ENCODE results near the gene TGOLN2. TPM values are rescaled to one million over a fixed set of nuclear protein-coding genes. Genes with fewer than 3 reads are reported as not detected.
"Not testable (repeated sequence)": the region's sequence is repeated elsewhere in the genome, so short reads cannot be mapped to it uniquely, and the experiment has no call there.

TGOLN2 gene
- total RNA-seq, 2 experiments from 2014 or later = 76.9 to 78.6 TPM

- intact Hi-C loops (cut with micrococcal nuclease; ENCODE audit: unreplicated experiment) = loop anchor here (1.0 kb wide), 1 partner anchor 26 kb away; no protein-coding TSS in a partner anchor
Observed at GRCh38 chr2:85353876-85354285, 26.1 kb upstream of the TGOLN2 start.

DNA sequence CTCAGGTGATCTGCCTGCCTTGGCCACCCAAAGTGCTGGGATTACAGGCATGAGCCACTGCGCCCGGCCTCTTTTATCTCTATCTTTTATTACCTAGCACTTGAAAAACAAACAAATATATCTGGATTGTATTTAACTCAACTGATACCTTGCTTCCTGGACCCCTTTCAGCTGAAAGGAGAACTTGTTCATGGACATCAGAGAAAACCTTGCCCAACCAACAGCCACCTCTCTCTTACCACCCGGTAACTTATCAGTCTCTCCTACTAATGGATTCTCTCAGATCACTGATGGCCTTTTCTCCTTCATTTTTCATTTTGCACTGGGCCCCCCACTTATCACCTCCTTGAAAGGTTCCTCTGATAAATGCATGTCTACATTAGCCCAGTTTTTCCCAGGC is 19.8 kb upstream of the TGOLN2 start:
- DNase-seq (ENCODE audit: low spot score) = no peak
- BruUV-seq (replicated peaks) = no TSS peak
- TF ChIP-seq EZH2phosphoT487 (IDR thresholded peaks at IDR 0.05; ENCODE audit: borderline replicate concordance, low read depth, low read length) (no peak), CTCF (conservative IDR thresholded peaks at IDR 0.05; ENCODE audit: low read length) (no peak)
- no peaks in the 10 kb centered on the region for H3K79me2 ChIP-seq (ENCODE audit: insufficient read depth, low read depth, low read length)
- H3K4me1 ChIP-seq (ENCODE audit: insufficient read depth, low read length, poor library complexity, severe bottlenecking) = peaks cover 1% of the 10 kb centered on the region
- POLR2A ChIA-PET = no interaction called here
- H2AFZ ChIP-seq (ENCODE audit: low read length) = no peak overlapping the region
- no peaks in the 10 kb centered on the region for H3K9me3 ChIP-seq (ENCODE audit: low read length)
- H3K27ac ChIP-seq (ENCODE audit: low read depth, low read length, poor library complexity, severe bottlenecking) = no peak overlapping the region
- no peaks in the 10 kb centered on the region for H4K20me1 ChIP-seq (ENCODE audit: insufficient read depth, low read length)
- H3K36me3 ChIP-seq (ENCODE audit: insufficient read depth, low read length) = peaks cover 40% of the 10 kb centered on the region; the same call in 1 of the 2 replicates
- H3K9me2 ChIP-seq (ENCODE audit: insufficient read depth, low read length) = no peaks in the 10 kb centered on the region
- intact Hi-C loops (cut with micrococcal nuclease; ENCODE audit: unreplicated experiment) = no loop called here
- H3K4me3 ChIP-seq (ENCODE audit: low read depth, low read length, poor library complexity, severe bottlenecking) = no peak overlapping the region
- CTCF ChIA-PET (ENCODE audit: unreplicated experiment) = no interaction called here
- no peak overlapping the region for H3K4me2 ChIP-seq (ENCODE audit: low read length)

More at GRCh38 chr2:85353876-85354285, 26.1 kb upstream of the TGOLN2 start:
- Histone ChIP-seq H3K4me2 (ENCODE audit: low read length) (peak overlapping the region; percentile 97), H3K79me2 (ENCODE audit: insufficient read depth, low read depth, low read length) (peaks cover 12% of the 10 kb centered on the region; the same call in 1 of the 2 replicates), H3K4me1 (ENCODE audit: insufficient read depth, low read length, poor library complexity, severe bottlenecking) (peaks cover 20% of the 10 kb centered on the region), H2AFZ (ENCODE audit: low read length) (peak overlapping the region; percentile 75), H4K20me1 (ENCODE audit: insufficient read depth, low read length) (no peaks in the 10 kb centered on the region), H3K9me2 (ENCODE audit: insufficient read depth, low read length) (no peaks in the 10 kb centered on the region), H3K4me3 (ENCODE audit: low read depth, low read length, poor library complexity, severe bottlenecking) (peak overlapping the region; percentile 75), H3K27ac (ENCODE audit: low read depth, low read length, poor library complexity, severe bottlenecking) (peak overlapping the region; percentile 2), H3K36me3 (ENCODE audit: insufficient read depth, low read length) (peaks cover 36% of the 10 kb centered on the region), H3K9me3 (ENCODE audit: low read length) (no peaks in the 10 kb centered on the region)
- ChIA-PET POLR2A (interaction anchor here (0.5 to 2.2 kb wide), 14 partner anchors 12 to 378 kb away, joined by 3 to 12 read pairs (median 4); partner anchors contain the start of genes SH2D6 and TGOLN2), CTCF (ENCODE audit: unreplicated experiment) (no interaction called here)
- TF ChIP-seq CTCF (conservative IDR thresholded peaks at IDR 0.05; ENCODE audit: low read length) = no peak
- TF ChIP-seq EZH2phosphoT487 (IDR thresholded peaks at IDR 0.05; ENCODE audit: borderline replicate concordance, low read depth, low read length) = no peak
- DNase-seq (ENCODE audit: low spot score) = peak; percentile 20
- BruUV-seq (replicated peaks) = TSS peak; percentile 84

DNA sequence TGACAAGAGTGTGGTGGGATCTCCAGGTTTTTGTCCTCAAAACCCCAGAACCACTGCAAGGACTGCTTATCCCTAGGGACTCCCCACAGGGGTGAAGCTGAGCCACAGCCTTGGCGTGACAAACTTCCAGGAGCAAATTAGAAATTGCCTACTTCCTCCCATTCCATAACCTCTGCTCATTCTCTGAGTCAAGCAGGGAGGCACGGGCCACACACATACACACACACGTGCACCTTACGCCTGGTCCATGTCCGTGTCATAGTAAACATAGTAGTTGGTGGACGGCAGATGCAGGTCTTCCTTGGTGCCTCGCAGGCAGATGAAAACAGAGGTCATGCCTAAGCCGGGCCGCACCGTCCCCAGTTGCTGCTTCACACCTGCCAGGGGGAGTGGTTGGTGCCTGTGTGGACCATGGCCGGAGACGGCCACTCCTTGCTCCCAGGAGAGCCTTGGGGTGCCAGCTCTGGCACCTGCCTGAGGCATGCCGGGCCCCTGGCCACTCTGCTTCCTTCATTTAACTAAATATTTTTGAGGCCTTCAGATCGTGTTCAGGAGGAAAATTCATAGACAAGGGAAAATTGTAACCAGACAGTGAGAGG is 16.7 kb upstream of the TGOLN2 start:
- CTCF ChIA-PET (ENCODE audit: unreplicated experiment) = no interaction called here
- TF ChIP-seq CTCF (conservative IDR thresholded peaks at IDR 0.05; ENCODE audit: low read length) (no peak), EZH2phosphoT487 (IDR thresholded peaks at IDR 0.05; ENCODE audit: borderline replicate concordance, low read depth, low read length) (no peak)
- Histone ChIP-seq H3K9me3 (ENCODE audit: low read length) (no peaks in the 10 kb centered on the region), H3K4me1 (ENCODE audit: insufficient read depth, low read length, poor library complexity, severe bottlenecking) (no peaks in the 10 kb centered on the region), H3K4me2 (ENCODE audit: low read length) (no peak overlapping the region), H3K79me2 (ENCODE audit: insufficient read depth, low read depth, low read length) (no peaks in the 10 kb centered on the region), H3K27ac (ENCODE audit: low read depth, low read length, poor library complexity, severe bottlenecking) (no peak overlapping the region), H4K20me1 (ENCODE audit: insufficient read depth, low read length) (no peaks in the 10 kb centered on the region), H3K4me3 (ENCODE audit: low read depth, low read length, poor library complexity, severe bottlenecking) (no peak overlapping the region), H3K9me2 (ENCODE audit: insufficient read depth, low read length) (no peaks in the 10 kb centered on the region), H3K36me3 (ENCODE audit: insufficient read depth, low read length) (peaks cover 25% of the 10 kb centered on the region; the same call in 1 of the 2 replicates), H2AFZ (ENCODE audit: low read length) (no peak overlapping the region)
- no peak for DNase-seq (ENCODE audit: low spot score)
- POLR2A ChIA-PET = no interaction called here
- intact Hi-C loops (cut with micrococcal nuclease; ENCODE audit: unreplicated experiment) = no loop called here
- no TSS peak for BruUV-seq (replicated peaks)

DNA sequence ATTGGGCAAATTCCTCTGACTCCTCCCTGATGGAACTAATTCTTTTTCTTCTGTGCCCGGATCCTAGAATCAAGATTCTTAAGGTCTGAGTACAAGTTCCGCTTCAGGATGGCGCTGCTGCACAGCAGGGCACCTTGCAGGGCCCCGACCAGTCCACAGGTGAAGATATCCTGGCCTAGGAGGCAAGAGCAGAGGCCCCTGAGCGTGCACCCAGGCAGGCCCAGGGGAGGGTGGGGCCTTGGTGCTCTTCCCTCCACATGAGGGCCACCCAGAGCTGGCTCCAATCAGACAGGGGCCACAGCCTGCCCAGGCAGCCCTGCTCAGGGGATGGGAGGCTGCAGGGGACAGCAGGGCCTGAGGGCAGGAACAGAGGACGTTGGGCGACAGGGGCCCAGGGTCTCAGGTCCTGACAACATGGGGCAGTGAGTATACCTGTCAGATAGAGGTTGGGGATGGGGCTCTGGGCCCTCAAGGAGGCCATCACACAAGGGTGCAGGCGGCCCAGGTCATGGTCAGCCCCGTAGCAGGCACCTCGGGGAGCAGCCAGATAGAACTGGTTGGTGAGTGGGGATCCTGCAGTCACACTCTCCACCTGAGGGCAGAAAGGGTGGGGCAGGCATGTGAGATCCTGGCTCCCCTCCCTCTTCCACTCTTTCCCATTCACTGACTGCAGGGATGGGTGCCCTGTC is 15.6 kb upstream of the TGOLN2 start:
- H3K9me3 ChIP-seq (ENCODE audit: low read length); H3K4me1 ChIP-seq (ENCODE audit: insufficient read depth, low read length, poor library complexity, severe bottlenecking); POLR2A ChIA-PET; intact Hi-C loops (cut with micrococcal nuclease; ENCODE audit: unreplicated experiment); H2AFZ ChIP-seq (ENCODE audit: low read length); H3K4me3 ChIP-seq (ENCODE audit: low read depth, low read length, poor library complexity, severe bottlenecking); H3K9me2 ChIP-seq (ENCODE audit: insufficient read depth, low read length); H3K79me2 ChIP-seq (ENCODE audit: insufficient read depth, low read depth, low read length); CTCF ChIA-PET (ENCODE audit: unreplicated experiment); H3K4me2 ChIP-seq (ENCODE audit: low read length); H3K27ac ChIP-seq (ENCODE audit: low read depth, low read length, poor library complexity, severe bottlenecking); H4K20me1 ChIP-seq (ENCODE audit: insufficient read depth, low read length); DNase-seq (ENCODE audit: low spot score): not testable (repeated sequence)
- H3K36me3 ChIP-seq (ENCODE audit: insufficient read depth, low read length) = peaks cover 20% of the 10 kb centered on the region; the same call in 1 of the 2 replicates
- TSS peak; percentile 80 for BruUV-seq (replicated peaks)

All from OCI-LY7 (cell line).